Kasumi-1 (cell line): Measurements from ENCODE around the gene KDM4C.
A peak's percentile ranks its signal among the peaks of the same experiment; 100 is the strongest.
"Not testable (repeated sequence)": the region's sequence is repeated elsewhere in the genome, so short reads cannot be mapped to it uniquely, and the experiment has no call there.

Experiments
- DNase-seq, 2 experiments: peaks; one replicate each; lab custom pipeline; 2025; lab: John Stamatoyannopoulos, UW

The KDM4C gene

DNA sequence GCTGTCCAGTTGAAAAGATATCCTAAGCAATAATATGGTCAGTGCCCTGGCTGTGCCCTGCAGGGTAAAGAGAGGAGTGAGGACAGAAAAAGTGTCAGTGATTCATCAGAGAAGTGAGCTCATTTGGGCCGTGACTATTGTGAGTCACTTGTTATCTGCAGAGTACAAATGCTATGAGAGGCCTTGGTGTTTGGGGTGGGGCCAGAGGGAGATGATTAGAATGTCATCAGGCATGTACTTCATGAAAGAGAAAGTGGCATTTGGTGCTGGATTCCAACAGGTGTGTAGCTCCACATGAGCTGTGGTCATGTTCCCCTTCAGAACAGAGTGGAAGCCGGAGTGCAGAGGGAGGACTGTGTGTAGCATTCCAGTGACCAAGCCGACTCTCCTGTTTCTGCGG lies 174.1 kb downstream of the KDM4C start:
- no peak for DNase-seq

DNA sequence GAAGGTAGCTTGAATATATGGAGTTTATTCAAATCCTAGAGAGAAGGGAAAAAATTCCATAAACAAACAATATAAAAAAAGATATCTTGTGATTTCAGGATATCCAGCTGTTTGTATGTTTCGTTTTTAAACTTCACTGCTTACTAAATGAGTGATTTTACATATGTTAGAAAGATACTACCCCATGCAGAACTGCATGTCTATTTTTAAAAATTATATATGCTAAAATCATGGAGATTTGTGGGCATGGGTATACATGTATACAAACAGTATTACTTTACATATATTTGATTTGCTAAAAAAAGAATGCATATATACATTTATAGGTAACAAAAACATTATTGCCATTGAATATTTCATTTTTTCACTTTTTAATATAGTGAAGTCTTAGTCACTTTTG lies 178.3 kb downstream of the KDM4C start:
- no peak for DNase-seq

DNA sequence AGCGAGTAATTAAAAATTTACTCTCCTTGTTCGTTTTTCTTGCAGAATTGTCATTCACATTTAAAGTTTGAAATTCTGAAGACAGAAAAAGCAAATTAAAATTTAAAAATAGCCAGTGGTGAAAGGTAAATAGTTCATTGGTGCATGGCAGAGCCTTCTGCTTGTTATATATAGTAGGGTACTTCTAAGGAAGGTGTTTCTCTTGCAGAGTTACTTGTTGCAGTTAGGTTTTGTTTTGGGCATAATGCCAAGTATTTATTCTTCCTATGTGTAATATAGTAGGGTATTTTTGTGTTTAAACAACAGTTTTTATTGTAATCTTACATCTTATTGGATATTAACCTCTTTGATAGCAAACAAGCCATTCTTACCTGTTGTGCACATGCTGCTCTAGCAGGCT lies 179.4 kb downstream of the KDM4C start:
- DNase-seq, result no peak

DNA sequence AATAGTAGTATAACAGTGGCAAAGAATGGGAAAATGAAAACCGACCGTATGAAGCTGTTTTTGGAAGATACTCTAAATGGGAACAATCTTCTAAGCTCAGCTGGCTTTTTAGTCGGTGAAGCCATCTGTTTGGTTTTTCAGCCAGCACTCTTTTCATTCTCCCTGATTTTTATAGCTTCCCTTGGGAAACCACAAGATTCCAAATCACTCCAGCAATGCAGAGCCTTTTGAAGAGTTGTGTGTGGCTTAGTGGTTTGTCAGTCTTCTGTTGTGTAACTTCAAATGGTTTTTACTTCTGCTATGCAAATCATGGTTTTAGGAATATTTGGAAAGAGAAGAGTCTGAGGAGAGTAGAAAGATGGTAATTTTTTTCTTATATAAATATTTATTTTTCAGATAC lies 180.7 kb downstream of the KDM4C start:
- no peak for DNase-seq

DNA sequence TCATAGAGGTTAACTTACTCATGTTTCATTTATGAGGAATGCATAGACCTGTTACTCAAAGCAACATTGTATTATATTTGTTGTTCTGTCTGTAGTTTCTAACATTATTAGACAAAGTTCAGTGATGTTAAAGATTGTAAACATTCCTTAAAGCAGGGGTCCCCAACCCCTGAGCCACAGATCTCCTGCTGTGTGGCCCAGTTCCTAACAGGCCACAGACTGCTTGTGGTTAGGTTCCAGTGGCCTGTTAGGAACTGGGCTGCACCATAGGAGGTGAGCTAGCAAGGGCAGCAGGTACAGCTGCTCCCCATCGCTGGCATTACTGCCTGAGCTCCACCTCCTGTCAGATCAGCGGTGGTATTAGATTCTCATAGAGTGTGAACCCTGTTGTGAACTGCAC lies 181.1 kb downstream of the KDM4C start:
- DNase-seq, result no peak

DNA sequence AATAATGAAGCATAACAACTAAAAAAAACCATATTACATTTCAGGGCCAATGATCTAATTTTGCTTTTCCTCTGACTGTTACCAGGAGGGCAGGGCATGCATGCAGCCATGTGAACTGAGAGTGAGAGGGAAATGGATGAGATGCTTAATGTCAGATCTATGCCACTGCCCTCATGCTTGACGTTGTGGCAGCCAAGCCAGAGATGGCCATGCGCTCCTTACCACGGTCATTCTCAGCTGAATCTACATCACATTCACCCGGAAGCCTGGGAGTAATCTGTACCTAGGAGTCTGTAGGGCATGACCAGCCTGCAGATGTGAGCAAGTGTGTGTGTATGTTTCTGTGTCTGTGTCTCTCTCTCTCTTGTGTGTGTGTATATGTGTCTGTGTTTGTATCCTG lies 183.7 kb downstream of the KDM4C start:
- DNase-seq, result no peak

DNA sequence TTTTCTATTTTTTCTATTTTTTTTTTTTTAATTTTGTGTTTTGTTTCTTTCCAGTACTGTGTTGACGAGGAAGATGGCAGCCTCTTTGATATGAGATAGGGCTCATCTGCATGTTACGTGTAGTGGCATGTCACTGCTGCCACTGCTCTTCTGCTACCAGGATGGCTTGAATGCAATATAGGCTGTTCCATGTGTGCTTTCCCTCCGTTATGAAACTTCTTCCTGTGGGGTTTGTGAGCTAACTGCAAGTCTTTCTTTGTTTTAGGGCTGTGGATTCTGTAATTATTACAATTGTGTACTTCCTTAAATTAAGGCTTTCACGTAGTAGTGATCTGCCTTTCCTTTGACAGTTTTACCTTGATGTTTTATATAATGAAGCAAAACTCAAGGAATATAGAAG lies 184.6 kb downstream of the KDM4C start:
- DNase-seq, result peak; percentile 2 to 13

DNA sequence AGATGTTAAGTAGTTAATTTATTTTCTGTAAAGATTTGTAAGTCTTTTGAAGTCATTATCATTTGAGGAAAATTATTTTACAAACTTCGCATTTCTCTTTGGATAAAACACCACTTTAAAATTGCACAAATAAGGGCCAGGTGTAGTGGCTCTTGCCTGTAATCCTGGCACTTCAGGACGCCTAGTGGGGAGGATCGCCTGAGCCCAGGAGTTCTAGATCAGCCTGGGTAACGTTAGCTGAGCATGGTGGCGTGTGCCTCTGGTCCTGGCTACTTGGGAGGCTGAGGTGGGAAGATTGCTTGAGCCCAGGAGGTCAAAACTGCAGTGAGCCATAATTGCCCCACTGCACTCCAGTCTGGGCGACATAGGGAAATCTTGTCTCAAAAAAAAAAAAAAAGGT lies 185.5 kb downstream of the KDM4C start:
- DNase-seq, result no peak

DNA sequence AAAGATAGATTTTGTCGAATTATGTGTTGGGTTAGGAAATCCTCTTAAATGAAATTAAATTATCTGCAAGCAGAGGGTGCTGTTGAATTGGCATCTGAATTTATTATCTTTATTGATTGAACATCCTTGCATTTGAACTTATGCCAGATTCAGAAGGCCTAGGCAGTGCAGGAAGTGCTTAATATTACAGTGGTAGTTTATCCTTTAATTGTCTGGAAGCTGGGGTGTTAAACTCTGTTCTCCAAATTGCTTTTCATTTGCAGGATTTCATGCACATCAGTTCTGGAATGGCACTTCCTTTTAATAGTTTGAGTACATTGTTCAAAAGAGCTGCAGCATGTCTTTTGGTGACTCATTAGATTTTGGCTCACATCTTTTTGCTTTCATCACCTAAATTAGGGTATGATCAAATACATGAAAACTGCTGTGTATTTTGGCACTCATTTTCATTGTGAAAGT lies 186.3 kb downstream of the KDM4C start:
- no peak for DNase-seq

DNA sequence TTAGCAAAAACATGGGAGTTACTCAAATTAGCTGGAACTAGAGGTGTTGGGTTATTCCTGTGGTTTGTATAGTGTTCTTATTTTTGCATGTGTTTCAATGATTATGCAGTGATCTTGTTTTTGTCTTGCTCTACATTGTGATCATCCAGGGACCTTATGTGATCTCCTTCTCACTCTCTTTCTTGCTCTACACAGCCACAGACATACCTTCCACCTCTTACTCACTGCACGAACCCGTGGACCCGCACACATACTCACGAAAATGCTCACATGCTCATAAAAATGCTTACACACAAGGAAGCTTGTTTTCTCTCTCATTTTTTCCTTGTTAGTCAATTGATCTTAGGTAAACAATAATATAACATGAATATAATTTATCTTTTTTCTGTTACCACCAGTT lies 187.1 kb downstream of the KDM4C start:
- DNase-seq, result no peak

DNA sequence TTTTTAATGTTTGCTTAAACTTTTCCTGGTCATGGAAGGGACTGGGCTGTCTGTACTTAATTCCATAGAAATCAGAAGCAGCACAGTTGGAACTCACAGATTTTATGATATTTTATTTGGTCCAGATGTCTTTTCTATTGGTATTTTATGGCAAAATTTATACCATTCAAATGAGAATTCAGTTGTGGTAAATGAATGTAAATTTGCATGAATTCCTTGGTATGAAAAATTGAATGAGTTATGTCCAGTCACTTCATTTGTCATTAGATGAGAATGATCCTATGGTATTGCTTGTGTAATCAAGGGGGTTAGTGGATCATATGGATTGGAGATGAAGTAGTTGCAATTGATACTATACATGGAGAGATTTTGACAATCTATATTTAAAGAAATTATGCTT lies 188.0 kb downstream of the KDM4C start:
- no peak for DNase-seq

DNA sequence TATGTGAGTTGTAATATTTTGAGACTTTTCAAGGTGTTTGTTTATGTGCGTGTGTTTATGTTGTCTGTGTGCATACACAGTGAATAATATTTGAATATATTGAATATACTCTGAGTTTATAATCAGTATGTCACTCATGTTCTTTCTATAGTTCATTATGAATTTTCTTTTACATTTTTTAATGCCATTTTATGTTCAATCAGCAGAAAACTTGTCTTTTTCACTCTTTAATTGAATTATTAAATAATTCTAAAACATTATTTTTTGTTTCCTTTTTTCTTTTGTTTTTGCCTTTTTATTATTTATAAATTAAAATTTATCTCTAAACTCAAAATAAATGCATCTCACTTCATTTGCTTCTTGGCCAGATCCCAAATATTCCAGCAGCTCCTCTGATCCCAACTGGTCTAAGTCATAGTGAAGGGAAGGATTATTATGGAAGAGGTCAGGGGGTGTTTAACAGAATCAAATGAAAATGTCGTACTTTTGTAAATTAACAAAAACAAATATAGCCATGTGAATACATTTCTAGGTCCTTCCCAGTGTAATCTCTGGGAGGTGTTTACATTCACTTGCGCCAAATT lies 188.9 kb downstream of the KDM4C start:
- no peak for DNase-seq

DNA sequence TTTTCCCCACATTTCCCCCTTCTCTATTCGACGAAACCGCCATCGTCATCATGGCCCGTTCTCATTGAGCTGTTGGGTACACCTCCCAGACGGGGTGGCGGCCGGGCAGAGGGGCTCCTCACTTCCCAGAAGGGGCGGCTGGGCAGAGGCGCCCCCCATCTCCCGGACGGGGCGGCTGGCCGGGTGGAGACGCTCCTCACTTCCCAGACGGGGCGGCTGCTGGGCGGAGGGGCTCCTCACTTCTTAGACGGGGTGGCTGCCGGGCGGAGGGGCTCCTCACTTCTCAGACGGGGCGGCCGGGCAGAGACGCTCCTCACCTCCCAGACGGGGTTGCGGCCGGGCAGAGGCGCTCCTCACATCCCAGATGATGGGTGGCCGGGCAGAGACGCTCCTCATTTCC lies 191.1 kb downstream of the KDM4C start:
- not testable (repeated sequence) for DNase-seq

DNA sequence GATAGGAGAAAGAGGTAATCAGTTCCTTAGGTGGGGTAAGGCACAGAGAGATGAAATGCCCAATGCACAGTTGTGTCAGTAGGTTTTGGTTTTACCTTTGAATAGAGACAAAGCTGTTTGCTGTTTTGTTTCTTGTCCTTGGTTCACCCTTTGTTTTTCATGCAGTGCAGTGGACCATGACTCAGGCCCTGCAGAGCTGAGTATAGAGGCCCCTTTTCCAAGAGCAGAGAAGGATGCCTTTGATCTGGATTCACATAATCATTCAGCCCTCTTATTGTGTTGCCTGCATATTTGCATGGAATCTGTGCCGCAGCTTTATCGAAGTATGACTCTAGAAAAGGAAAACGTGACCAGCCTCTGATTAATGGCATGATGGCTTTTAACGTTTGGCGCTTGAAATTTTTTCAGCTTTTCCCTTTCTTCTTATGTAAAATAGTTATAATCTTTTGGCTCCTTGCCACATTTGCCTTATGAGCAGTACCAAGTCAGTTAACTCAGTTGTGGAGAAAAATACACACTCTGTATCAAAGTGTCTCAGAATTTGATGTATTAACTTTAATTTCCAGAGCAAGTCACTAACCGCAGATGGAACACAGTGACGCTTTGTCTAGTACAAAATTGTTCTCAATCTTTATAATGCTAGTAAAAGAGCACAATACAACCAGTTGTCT lies 197.6 kb downstream of the KDM4C start:
- DNase-seq, result no peak

DNA sequence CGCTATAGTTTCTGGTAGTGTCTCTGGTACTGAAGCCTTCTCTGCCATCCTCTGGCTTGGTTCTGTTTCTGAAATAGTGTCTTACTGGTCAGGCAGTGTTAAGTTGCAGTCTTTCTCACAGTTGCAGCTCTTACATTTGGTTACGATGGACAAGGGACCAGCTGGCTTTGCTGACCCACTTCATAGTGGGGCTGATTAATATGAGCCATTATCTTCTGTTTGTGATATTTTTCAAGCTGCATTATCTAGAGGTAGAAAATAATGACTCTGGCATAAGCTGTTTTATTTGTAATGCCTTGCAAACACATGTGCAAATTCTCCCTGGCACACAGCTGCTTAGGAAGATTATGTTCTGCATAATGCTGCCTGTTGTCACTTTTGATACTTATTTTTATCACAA lies 199.1 kb downstream of the KDM4C start:
- no peak for DNase-seq

DNA sequence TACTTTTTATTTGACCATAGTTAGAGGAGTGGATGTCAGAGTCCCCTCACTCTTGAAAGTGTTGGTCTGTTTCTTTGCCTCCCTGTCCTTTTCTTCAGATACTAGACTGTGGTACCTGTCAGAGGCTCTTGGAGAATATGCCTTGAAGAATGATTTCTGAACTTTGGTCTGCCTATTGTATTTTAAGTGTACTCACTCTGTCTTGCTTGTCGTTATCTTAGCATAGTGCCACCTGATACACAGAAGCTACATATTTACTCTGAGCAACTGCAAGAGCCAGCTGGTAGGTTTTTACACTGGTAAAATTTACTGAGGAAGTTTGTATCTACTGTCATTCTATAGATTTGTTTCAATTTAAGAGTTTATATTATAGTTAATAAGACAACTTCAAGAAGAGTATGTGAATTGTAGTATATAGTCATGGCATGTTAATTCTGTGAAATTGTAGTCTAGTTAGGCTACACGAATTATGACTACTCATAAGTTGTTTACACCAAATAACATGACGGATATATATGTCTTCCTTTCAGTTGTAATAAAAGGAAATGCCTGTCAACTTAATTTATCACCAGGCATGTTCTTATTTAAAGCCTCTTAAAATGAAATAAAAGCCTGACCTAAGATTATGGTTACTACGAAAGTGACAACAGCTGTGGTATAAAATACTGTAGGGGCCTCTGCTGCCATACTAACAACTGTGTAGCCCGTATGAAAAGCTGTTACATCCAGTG lies 201.7 kb downstream of the KDM4C start:
- DNase-seq, result no peak

DNA sequence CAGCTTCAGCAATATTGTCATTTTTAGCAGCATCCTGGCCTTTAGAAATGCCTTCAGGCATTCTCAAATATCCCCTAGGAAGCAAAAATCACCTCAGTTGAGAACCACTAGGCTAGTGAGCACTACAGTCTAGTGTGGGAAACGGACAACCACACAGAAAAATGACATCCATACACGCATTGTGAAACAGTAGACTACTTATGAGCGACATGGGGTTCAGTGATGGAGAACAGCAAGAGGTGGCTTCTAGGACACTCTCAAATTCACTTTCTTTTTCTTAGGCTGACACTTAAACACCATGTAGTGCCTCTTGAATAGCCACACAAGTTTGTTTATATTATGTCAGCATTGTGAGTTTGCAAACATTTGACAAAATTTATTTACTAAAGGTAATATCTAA lies 203.0 kb downstream of the KDM4C start:
- DNase-seq, result no peak

DNA sequence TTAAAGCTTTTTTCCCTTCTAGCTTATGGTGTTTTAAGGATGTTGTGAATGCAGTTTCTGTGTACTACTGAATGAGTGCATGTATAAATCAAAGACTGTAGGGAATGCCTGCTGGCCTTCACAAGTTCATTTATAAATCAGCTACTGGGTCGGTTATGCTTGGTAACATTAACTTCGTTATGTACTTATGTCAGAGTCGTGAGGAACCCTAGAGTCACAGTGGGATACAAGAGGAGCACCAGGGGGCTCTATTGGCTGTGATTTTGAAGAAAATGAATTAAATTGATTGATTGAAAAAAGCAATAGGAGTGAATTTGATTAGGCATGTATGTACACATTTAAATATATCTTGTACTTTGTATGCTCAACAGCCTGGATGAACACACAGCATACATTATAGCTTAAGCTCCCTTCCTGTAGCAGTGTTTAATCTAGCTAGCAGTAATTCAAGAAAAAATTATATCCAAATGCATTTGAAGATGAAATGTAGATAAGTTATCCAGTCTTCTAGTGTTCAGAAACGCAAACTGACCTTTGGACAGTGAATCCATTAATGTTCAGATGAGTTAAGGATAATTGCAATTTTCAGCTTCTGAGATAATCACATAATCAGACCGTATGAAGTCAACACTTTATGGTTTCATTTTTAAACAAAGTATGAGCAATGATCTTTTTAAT lies 204.2 kb downstream of the KDM4C start:
- DNase-seq, result no peak

DNA sequence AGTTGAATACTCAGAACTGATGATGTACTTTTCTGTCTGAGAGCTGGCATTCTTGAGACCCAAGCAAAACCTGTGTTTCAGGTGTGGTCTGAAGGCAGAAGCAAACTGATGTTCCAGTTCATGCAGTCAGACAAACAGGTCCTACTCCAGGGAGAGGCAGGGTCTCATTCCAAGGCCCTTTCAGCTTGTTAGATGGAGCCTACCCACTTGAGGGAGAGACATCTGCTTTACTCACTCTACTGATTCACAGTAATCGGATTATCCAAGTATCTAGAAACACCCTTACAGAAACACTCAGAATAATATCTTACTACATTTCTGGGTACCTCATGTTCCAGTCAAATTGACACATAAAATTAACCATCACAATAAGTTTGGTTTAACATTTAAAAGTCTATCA lies 207.8 kb downstream of the KDM4C start:
- no peak for DNase-seq

DNA sequence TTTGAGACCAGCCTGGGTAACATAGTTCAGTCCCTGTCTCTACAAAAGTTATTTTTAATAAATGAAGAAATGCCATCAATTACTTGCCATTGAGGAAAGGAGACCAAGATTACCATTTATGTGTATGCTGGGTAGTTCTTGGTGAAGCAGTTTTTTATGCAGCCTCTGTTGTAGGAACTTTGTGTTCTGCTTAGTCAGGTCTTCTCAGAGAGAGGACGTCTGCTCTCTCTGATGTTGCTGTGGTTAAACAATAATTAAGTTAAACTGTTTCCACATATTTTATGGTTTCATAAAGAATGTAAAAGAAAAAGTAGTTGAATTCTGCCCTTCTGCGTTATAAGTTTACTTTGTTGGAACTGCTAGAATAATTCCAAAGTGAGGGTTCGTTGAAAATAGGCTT lies 210.5 kb downstream of the KDM4C start:
- no peak for DNase-seq

DNA sequence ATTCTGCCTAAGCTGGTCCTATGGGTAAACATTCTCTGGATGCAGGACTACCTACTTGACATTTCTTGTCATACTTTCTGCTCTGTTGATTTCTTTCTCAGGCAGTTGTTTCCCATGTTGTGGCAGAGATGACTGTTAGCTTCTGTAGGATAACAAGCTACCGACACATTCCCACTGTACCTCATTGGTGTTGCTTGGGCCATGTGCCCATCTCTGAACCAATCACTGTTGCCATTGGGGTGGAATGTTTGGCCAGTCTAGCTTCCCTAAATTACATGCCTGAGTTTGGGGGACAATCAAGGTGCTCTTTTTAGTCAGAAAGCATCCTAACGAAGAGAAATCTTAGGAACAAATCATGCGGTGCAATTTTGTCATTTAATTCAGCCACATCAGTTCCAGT lies 212.0 kb downstream of the KDM4C start:
- DNase-seq, result no peak

DNA sequence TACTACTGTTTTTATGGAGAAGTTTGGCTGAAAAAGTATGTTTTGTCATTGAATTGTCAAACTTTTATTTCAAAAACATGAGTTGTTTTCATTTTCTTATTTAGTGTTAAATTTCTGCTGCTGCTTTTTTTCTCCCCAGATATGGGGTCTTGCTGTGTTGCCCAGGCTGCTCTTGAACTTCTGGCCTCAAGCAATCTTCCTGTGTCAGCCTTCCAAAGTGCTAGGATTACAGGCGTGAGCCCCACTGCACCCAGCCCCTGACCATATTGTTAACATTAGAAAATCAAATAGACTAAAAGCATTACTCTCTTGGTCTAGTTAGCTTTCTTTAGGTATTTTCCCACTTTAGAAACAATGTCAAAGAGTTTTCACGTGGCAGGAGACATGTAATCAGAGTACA lies 215.3 kb downstream of the KDM4C start:
- no peak for DNase-seq

DNA sequence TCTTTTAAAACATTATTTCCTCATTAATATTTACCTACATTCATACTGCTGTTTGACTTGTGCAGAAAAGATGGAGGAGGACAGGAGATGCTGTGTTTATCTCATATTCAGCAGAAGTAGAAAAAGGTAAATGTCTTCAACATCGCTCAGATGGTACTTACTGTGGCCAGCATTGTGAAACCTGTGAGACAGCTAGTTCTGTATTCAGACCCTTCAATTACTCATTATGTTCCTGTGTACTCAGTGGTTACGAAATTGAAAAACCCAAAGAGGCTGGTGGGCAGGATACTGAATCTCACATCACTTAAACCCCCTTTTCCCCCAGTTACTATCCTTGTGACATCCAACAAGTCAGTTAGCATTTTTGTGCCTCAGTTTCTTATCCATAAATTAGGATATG lies 216.0 kb downstream of the KDM4C start:
- no peak for DNase-seq
